Left ventricle myocardium inferior (tissue), 1 donor: ENCODE results near the gene MS4A8. TPM values are rescaled to one million over a fixed set of nuclear protein-coding genes. Genes with fewer than 3 reads are reported as not detected.
A peak's percentile ranks its signal among the peaks of the same experiment; 100 is the strongest.
"Not testable (repeated sequence)": the region's sequence is repeated elsewhere in the genome, so short reads cannot be mapped to it uniquely, and the experiment has no call there.

Experiments used
- DNase-seq: peaks from one replicate; pipeline ENCODE4 v3.0.0-alpha.2; 2020
- H3K27ac ChIP-seq: fragments of 200-600 bp; replicated peaks from 2 replicates; pipeline ENCODE4 v1.8.0; 2021
- H3K27me3 ChIP-seq: fragments of 200-600 bp; 2 replicates; pipeline ENCODE4 v1.8.0; 2021; ENCODE audit warnings: low read depth
- H3K36me3 ChIP-seq: fragments of 200-600 bp; 2 replicates; pipeline ENCODE4 v1.8.0; 2021
- H3K4me1 ChIP-seq: fragments of 200-600 bp; 2 replicates; pipeline ENCODE4 v1.8.0; 2021
- H3K4me3 ChIP-seq: fragments of 200-600 bp; 2 replicates; pipeline ENCODE4 v1.8.0; 2021; ENCODE audit warnings: mild to moderate bottlenecking, moderate library complexity
- H3K9me3 ChIP-seq: fragments of 200-600 bp; replicated peaks from 2 replicates; pipeline ENCODE4 v1.8.0; 2021
- CTCF ChIP-seq: fragments of 200-600 bp; IDR thresholded peaks from 2 replicates; pipeline ENCODE4 v1.8.0; 2021; ENCODE audit warnings: antibody characterized with exemption, mild to moderate bottlenecking, borderline replicate concordance
- intact Hi-C: fragments of 100-400 bp; cut with micrococcal nuclease; formaldehyde crosslinking; loops from one replicate; pipeline ENCODE4 v1.11.0; 2022
- total RNA-seq: library from RNA; stranded (reverse); fragmentation: NEBNext Ultra II Directional; extraction: Animal tissue kit (Norgen Biotek cat#: 25700); gene quantifications from one replicate; pipeline ENCODE4 v1.2.1, GENCODE V29; 2021
- donor health status: DM: no; HTN: yes; CAD: no; lungs with severe emphysema.

MS4A8 gene
- total RNA-seq, 1 donor from 2014 or later = not detected

DNA sequence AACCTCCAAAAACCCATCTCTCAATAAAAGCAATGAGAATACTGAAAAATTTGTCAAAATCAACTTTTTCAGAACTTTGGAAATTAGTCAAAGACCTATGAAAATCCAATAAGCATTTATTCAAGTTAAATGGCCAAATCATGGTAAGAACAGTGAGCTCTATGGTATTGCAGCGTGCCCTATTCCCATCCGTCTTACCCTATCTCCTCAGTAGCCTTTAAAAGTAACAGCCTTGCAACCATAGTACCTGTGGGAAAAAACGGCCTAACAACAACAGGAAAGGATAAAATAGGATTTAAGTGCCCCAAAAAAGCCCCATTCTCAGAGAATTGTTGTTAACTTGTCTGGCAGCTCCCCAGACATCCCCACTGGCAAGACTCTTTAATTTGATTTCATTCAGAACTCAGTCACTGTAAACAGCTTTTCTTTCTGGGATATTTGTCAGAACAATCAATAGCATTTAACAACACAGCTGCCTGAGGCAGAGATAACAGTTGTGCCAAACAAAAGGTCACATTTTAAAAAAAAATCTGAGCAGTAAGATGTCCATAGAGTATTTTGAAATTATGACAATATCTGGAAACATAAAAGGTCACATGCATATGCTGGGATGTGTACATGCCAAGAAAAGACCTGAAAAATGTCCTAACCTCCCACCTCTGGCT, 18.8 kb upstream of the MS4A8 start:
- H3K4me3 ChIP-seq = no peak overlapping the region
- no peaks in the 10 kb centered on the region for H3K27me3 ChIP-seq
- H3K4me1 ChIP-seq = no peaks in the 10 kb centered on the region
- TF ChIP-seq CTCF = no peak
- intact Hi-C loops = no loop called here
- H3K36me3 ChIP-seq = no peaks in the 10 kb centered on the region
- no peak for DNase-seq
- H3K9me3 ChIP-seq = peaks cover 46% of the 10 kb centered on the region
- H3K27ac ChIP-seq = no peak overlapping the region

DNA sequence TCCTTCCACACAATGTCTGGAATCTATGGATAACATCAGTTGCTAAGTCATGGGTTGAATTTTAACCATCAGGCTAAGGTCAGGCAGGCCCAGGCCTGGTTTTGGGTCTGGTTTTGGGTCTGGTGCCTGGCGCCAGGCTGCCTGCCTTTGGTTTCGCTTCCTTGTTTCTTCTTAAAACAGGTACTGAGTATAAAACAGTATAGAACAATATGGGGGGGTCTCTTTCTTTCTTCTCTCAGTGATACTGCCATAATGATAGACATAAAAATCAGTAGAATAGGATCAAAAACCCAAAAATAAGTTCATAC, 14.9 kb upstream of the MS4A8 start:
- intact Hi-C loops, H3K27ac ChIP-seq, H3K4me3 ChIP-seq, H3K27me3 ChIP-seq, DNase-seq, H3K36me3 ChIP-seq, H3K4me1 ChIP-seq: not testable (repeated sequence)
- peaks cover 25% of the 10 kb centered on the region for H3K9me3 ChIP-seq

- Histone ChIP-seq H3K9me3 (no peaks in the 10 kb centered on the region), H3K36me3 (no peaks in the 10 kb centered on the region), H3K27ac (no peak overlapping the region), H3K4me3 (no peak overlapping the region), H3K27me3 (peaks cover 28% of the 10 kb centered on the region), H3K4me1 (no peaks in the 10 kb centered on the region)
- no peak for TF ChIP-seq CTCF
- intact Hi-C loops = no loop called here
- no peak for DNase-seq
Observed at GRCh38 chr11:60691661-60692060, 7.8 kb upstream of the MS4A8 start.

GRCh38 chr11:60699936-60700335, 524 bp downstream of the MS4A8 start:
- Histone ChIP-seq H3K27me3 (peaks cover 11% of the 10 kb centered on the region), H3K36me3 (no peaks in the 10 kb centered on the region), H3K4me3 (no peak overlapping the region), H3K4me1 (no peaks in the 10 kb centered on the region), H3K9me3 (no peaks in the 10 kb centered on the region), H3K27ac (no peak overlapping the region)
- TF ChIP-seq CTCF = no peak
- no peak for DNase-seq
- intact Hi-C loops = no loop called here

DNA sequence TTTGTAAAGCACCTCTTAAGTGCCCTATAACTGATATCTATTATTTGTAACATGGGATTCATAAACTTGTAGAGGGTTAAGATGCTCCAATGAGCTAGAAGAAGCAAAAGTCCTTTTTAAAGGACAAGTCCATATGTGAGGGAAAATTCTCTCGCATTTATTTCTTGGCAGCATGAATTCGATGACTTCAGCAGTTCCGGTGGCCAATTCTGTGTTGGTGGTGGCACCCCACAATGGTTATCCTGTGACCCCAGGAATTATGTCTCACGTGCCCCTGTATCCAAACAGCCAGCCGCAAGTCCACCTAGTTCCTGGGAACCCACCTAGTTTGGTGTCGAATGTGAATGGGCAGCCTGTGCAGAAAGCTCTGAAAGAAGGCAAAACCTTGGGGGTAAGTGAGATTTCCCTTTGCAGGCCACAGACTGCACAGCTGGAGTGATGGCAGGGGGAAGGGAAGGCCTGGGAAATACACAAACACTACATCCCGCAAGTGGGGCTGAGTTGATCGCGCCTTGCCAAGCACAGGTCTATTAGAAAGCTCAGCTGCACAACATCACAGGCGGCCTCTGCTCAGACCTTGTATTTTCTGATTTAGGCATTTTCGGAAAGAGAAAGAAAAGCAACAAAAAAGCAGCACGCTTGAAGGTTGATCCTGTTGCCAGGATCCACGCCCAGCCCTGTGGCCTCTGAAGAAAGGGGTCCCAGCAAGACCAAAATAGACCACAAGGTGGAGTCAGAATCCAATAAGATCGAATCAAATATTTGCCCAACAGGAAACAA, 1.5 kb downstream of the MS4A8 start:
- Histone ChIP-seq H3K27ac (no peak overlapping the region), H3K9me3 (no peaks in the 10 kb centered on the region), H3K36me3 (no peaks in the 10 kb centered on the region), H3K27me3 (peaks cover 17% of the 10 kb centered on the region), H3K4me1 (no peaks in the 10 kb centered on the region), H3K4me3 (no peak overlapping the region)
- no peak for DNase-seq
- intact Hi-C loops = no loop called here
- TF ChIP-seq CTCF = peak; percentile 24

DNA sequence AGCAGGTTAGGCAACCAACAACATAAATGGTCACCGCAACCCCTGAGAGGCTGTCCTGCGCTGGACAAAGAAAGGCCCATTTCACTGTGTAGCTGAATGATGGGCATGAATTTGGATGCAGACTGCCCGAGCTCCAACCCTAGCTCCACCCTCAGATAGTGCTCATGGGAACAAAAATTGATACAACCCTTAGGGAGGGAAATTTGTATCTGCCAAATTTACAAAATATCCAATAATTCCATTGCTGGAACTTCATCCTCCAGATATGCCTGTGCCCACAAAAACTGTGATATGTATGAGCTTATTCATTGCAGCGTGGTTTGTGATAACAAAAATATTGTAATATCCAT, 2.0 kb downstream of the MS4A8 start:
- Histone ChIP-seq H3K9me3 (no peaks in the 10 kb centered on the region), H3K4me3 (no peak overlapping the region), H3K27ac (no peak overlapping the region), H3K4me1 (no peaks in the 10 kb centered on the region), H3K27me3 (peaks cover 21% of the 10 kb centered on the region), H3K36me3 (no peaks in the 10 kb centered on the region)
- no peak for TF ChIP-seq CTCF
- intact Hi-C loops = no loop called here
- DNase-seq = no peak
